Activated CD8-positive, alpha-beta T cell treated with anti-CD3 and anti-CD28 coated beads for 36 hours (primary cell): Measurements from ENCODE around the gene ARSI. TPM values are rescaled to one million over a fixed set of nuclear protein-coding genes. Genes with fewer than 3 reads are reported as not detected.

Experiments used
- ATAC-seq: fragments of 200-7000 bp; cut with Tn5 transposase; one replicate; pipeline ENCODE4 v1.10.0; 2021; ENCODE audit warnings: mild to moderate bottlenecking, moderate library complexity
- CTCF ChIA-PET: fragments of 350-600 bp; sonication (Branson Sonifier 250); formaldehyde crosslinking; loops from one replicate; lab custom pipeline; 2021; ENCODE audit warnings: antibody characterized with exemption; lab: Charles Lee
- POLR2A ChIA-PET: fragments of 350-600 bp; sonication (Branson Sonifier 250); formaldehyde crosslinking; loops from one replicate; lab custom pipeline; 2021; ENCODE audit warnings: antibody characterized with exemption; lab: Charles Lee
- DNase-seq: peaks from one replicate; pipeline ENCODE4 v3.0.0-alpha.2; 2020
- H3K27ac Mint-ChIP-seq: one replicate; pipeline ENCODE4 v1.8.0; 2021; ENCODE audit warnings: mild to moderate bottlenecking, mixed read lengths
- H3K27me3 Mint-ChIP-seq: one replicate; pipeline ENCODE4 v1.8.0; 2021; ENCODE audit warnings: mixed read lengths
- H3K36me3 Mint-ChIP-seq: one replicate; pipeline ENCODE4 v1.8.0; 2021; ENCODE audit warnings: low read depth, mixed read lengths
- H3K4me1 Mint-ChIP-seq: one replicate; pipeline ENCODE4 v1.8.0; 2021; ENCODE audit warnings: low read depth, mixed read lengths
- H3K4me3 Mint-ChIP-seq: one replicate; pipeline ENCODE4 v1.8.0; 2021; ENCODE audit warnings: mild to moderate bottlenecking, moderate library complexity, mixed read lengths
- H3K9me3 Mint-ChIP-seq: one replicate; pipeline ENCODE4 v1.8.0; 2021; ENCODE audit warnings: mixed read lengths
- CTCF ChIP-seq: fragments of 200-600 bp; IDR thresholded peaks from one replicate; pipeline ENCODE4 v1.8.0; 2022; ENCODE audit warnings: antibody characterized with exemption, mild to moderate bottlenecking
- intact Hi-C: fragments of 100-400 bp; cut with micrococcal nuclease; formaldehyde crosslinking; loops from one replicate; pipeline ENCODE4 v1.10.0; 2022
- total RNA-seq, 2 experiments: library from RNA; stranded (reverse); gene quantifications; one replicate each; pipeline ENCODE4 v1.2.3, GENCODE V29; 2021

The ARSI gene
- total RNA-seq, 2 experiments from 2014 or later, result not detected

GRCh38 chr5:150315245-150315644, 12.5 kb upstream of the ARSI start:
- Mint-ChIP-seq H3K27ac (no peak overlapping the region), H3K4me3 (no peak overlapping the region), H3K4me1 (no peaks in the 10 kb centered on the region), H3K9me3 (no peaks in the 10 kb centered on the region), H3K27me3 (no peaks in the 10 kb centered on the region), H3K36me3 (no peaks in the 10 kb centered on the region)
- ChIA-PET POLR2A (no interaction called here), CTCF (interaction anchor here (0.7 kb wide), 1 partner anchor 13 kb away, joined by 3 read pairs; no protein-coding TSS in a partner anchor)
- no peak for TF ChIP-seq CTCF
- ATAC-seq (no peak), DNase-seq (no peak)
- intact Hi-C loops, result no loop called here

- H3K27me3 Mint-ChIP-seq, result no peaks in the 10 kb centered on the region
- H3K4me1 Mint-ChIP-seq, result no peaks in the 10 kb centered on the region
- no peaks in the 10 kb centered on the region for H3K36me3 Mint-ChIP-seq
- H3K4me3 Mint-ChIP-seq, result no peak overlapping the region
- DNase-seq (no peak), ATAC-seq (no peak)
- H3K27ac Mint-ChIP-seq, result no peak overlapping the region
- no peak for TF ChIP-seq CTCF
- H3K9me3 Mint-ChIP-seq, result no peaks in the 10 kb centered on the region
- POLR2A ChIA-PET, result no interaction called here
- intact Hi-C loops, result no loop called here
- CTCF ChIA-PET, result no interaction called here
Measured at GRCh38 chr5:150313921-150314716, 11.4 kb upstream of the ARSI start.

- CTCF ChIA-PET, result no interaction called here
- Mint-ChIP-seq H3K4me1 (no peaks in the 10 kb centered on the region), H3K9me3 (no peaks in the 10 kb centered on the region), H3K27me3 (no peaks in the 10 kb centered on the region), H3K4me3 (no peak overlapping the region), H3K27ac (no peak overlapping the region), H3K36me3 (no peaks in the 10 kb centered on the region)
- POLR2A ChIA-PET, result no interaction called here
- ATAC-seq (no peak), DNase-seq (no peak)
- no peak for TF ChIP-seq CTCF
- intact Hi-C loops, result no loop called here
Measured at GRCh38 chr5:150313501-150313900, 10.8 kb upstream of the ARSI start.

GRCh38 chr5:150312518-150312917, 9.8 kb upstream of the ARSI start:
- DNase-seq (no peak), ATAC-seq (no peak)
- H3K4me1 Mint-ChIP-seq, result no peaks in the 10 kb centered on the region
- no peaks in the 10 kb centered on the region for H3K9me3 Mint-ChIP-seq
- ChIA-PET CTCF (no interaction called here), POLR2A (no interaction called here)
- H3K4me3 Mint-ChIP-seq, result no peak overlapping the region
- H3K27ac Mint-ChIP-seq, result no peak overlapping the region
- no peaks in the 10 kb centered on the region for H3K27me3 Mint-ChIP-seq
- TF ChIP-seq CTCF, result no peak
- intact Hi-C loops, result no loop called here
- H3K36me3 Mint-ChIP-seq, result no peaks in the 10 kb centered on the region

GRCh38 chr5:150311015-150311692, 8.4 kb upstream of the ARSI start:
- ChIA-PET POLR2A (no interaction called here), CTCF (no interaction called here)
- no peaks in the 10 kb centered on the region for H3K36me3 Mint-ChIP-seq
- no peak overlapping the region for H3K27ac Mint-ChIP-seq
- no peak for DNase-seq
- intact Hi-C loops, result no loop called here
- no peaks in the 10 kb centered on the region for H3K9me3 Mint-ChIP-seq
- no peaks in the 10 kb centered on the region for H3K4me1 Mint-ChIP-seq
- H3K27me3 Mint-ChIP-seq, result no peaks in the 10 kb centered on the region
- no peak for TF ChIP-seq CTCF
- H3K4me3 Mint-ChIP-seq, result no peak overlapping the region
- no peak for ATAC-seq
